ENCODE data around the gene SH3RF2.
"Not testable (repeated sequence)": the region's sequence is repeated elsewhere in the genome, so short reads cannot be mapped to it uniquely, and the experiment has no call there.

The SH3RF2 gene

GRCh38 chr5:145979270-145980223 is 43.2 kb downstream of the SH3RF2 start:
- DNase-seq (ENCODE audit: low spot score): no peak

- DNase-seq (ENCODE audit: low spot score): no peak
Measured at GRCh38 chr5:145980259-145980658, 43.9 kb downstream of the SH3RF2 start.

- no peak for DNase-seq (ENCODE audit: low spot score)
Measured at GRCh38 chr5:145980718-145981117, 44.3 kb downstream of the SH3RF2 start.

- no peak for DNase-seq (ENCODE audit: low spot score)
Measured at GRCh38 chr5:145981589-145982571, 45.5 kb downstream of the SH3RF2 start.

- DNase-seq (ENCODE audit: low spot score): no peak
Measured at GRCh38 chr5:145982572-145983318, 46.4 kb downstream of the SH3RF2 start.

- DNase-seq (ENCODE audit: low spot score): no peak
Measured at GRCh38 chr5:145983446-145983845, 47.1 kb downstream of the SH3RF2 start.

GRCh38 chr5:145984072-145984471 is 47.7 kb downstream of the SH3RF2 start:
- no peak for DNase-seq (ENCODE audit: low spot score)

- no peak for DNase-seq (ENCODE audit: low spot score)
Measured at GRCh38 chr5:145987856-145988255, 51.5 kb downstream of the SH3RF2 start.

- no peak for DNase-seq (ENCODE audit: low spot score)
Measured at GRCh38 chr5:145988993-145989392, 52.6 kb downstream of the SH3RF2 start.

GRCh38 chr5:145989428-145989827 is 53.0 kb downstream of the SH3RF2 start:
- no peak for DNase-seq (ENCODE audit: low spot score)

GRCh38 chr5:145990170-145990569 is 53.8 kb downstream of the SH3RF2 start:
- DNase-seq (ENCODE audit: low spot score): no peak

- DNase-seq (ENCODE audit: low spot score): no peak
Measured at GRCh38 chr5:145991044-145991575, 54.7 kb downstream of the SH3RF2 start.

GRCh38 chr5:145993538-145993937 is 57.2 kb downstream of the SH3RF2 start:
- not testable (repeated sequence) for DNase-seq (ENCODE audit: low spot score)

- no peak for DNase-seq (ENCODE audit: low spot score)
Measured at GRCh38 chr5:145996135-145996534, 59.8 kb downstream of the SH3RF2 start.

GRCh38 chr5:145999208-145999607 is 62.8 kb downstream of the SH3RF2 start:
- DNase-seq (ENCODE audit: low spot score): no peak

GRCh38 chr5:146000072-146000471 is 63.7 kb downstream of the SH3RF2 start:
- DNase-seq (ENCODE audit: low spot score): no peak

- DNase-seq (ENCODE audit: low spot score): no peak
Measured at GRCh38 chr5:146001544-146002190, 65.3 kb downstream of the SH3RF2 start.

GRCh38 chr5:146002491-146002890 is 66.1 kb downstream of the SH3RF2 start:
- DNase-seq (ENCODE audit: low spot score): no peak

GRCh38 chr5:146003852-146004251 is 67.5 kb downstream of the SH3RF2 start:
- no peak for DNase-seq (ENCODE audit: low spot score)

GRCh38 chr5:146005264-146005663 is 68.9 kb downstream of the SH3RF2 start:
- no peak for DNase-seq (ENCODE audit: low spot score)

- DNase-seq (ENCODE audit: low spot score): no peak
Measured at GRCh38 chr5:146005723-146006122, 69.3 kb downstream of the SH3RF2 start.
